ENCODE results near the gene NMT1.

Gene NMT1

DNA sequence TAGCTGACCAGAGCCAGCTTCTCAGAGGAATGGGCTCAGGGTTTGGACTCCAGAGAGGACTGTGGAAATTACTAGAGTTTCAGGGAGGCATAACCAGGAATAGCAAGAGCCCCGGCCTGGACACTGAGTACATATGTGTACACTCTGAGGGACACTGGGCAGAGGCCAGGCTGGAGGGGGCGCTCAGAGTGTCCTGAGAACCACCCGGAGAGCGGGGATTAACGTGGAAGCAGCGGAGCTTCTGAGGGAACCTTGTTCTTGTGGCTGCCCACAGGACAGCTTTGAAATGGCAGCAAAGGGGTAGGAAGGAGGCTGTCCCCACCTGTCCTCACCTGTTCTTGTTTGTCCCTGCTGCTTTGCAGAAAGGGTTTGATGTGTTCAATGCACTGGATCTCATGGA, 43.4 kb downstream of the NMT1 start:
- no peak overlapping the region for H3K4me3 ChIP-seq (ENCODE audit: low read depth, low read length)
- no peaks in the 10 kb centered on the region for H3K9me3 ChIP-seq (ENCODE audit: severe bottlenecking)
- TF ChIP-seq, protein P1, sequence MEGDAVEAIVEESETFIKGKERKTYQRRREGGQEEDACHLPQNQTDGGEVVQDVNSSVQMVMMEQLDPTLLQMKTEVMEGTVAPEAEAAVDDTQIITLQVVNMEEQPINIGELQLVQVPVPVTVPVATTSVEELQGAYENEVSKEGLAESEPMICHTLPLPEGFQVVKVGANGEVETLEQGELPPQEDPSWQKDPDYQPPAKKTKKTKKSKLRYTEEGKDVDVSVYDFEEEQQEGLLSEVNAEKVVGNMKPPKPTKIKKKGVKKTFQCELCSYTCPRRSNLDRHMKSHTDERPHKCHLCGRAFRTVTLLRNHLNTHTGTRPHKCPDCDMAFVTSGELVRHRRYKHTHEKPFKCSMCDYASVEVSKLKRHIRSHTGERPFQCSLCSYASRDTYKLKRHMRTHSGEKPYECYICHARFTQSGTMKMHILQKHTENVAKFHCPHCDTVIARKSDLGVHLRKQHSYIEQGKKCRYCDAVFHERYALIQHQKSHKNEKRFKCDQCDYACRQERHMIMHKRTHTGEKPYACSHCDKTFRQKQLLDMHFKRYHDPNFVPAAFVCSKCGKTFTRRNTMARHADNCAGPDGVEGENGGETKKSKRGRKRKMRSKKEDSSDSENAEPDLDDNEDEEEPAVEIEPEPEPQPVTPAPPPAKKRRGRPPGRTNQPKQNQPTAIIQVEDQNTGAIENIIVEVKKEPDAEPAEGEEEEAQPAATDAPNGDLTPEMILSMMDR (IDR thresholded peaks at IDR 0.05; ENCODE audit: low read depth, low read length), result no peak
- DNase-seq, result peak; percentile 52
- peak overlapping the region; percentile 40; the same call in 1 of the 2 replicates for H3K27ac ChIP-seq
- peaks cover 89% of the 10 kb centered on the region for H3K36me3 ChIP-seq
- no peaks in the 10 kb centered on the region for H3K27me3 ChIP-seq (ENCODE audit: insufficient read depth, low read depth, severe bottlenecking)

DNA sequence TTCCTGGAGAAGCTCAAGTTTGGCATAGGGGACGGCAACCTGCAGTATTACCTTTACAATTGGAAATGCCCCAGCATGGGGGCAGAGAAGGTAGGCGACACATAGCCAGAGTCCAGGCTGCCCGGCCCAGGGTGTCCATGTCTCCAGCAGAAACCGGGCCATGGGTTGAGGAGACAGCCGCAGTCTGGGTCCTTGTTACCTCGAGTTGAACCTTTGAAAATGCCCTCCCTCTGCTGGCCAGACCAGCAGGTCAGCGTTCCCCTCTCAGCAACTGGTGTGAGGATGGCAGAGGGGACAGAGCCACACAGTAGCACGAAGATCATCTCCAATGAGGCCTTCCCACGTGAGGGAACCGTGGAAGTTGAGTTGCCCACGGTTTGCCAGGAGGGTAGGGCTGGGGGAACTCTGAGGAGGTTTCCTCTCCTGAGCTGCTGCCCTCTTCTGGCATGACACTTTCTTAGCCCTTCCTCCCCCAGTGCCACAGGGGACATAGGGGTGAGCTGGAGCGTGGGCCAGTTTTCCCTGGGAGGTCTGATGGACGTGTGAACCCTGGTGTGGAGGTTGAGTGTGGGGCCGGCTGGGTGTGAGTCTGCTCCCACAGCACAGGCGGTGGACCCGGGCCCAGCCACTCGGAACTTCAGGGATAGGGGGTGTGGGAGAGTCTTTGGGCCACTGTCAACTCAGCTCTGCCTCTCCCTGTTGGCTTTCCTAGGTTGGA, 43.9 kb downstream of the NMT1 start:
- TF ChIP-seq, protein P1 (IDR thresholded peaks at IDR 0.05; ENCODE audit: low read depth, low read length), result no peak
- Histone ChIP-seq H3K27ac (no peak overlapping the region), H3K36me3 (peaks cover 85% of the 10 kb centered on the region), H3K4me3 (ENCODE audit: low read depth, low read length) (no peak overlapping the region), H3K9me3 (ENCODE audit: severe bottlenecking) (no peaks in the 10 kb centered on the region), H3K27me3 (ENCODE audit: insufficient read depth, low read depth, severe bottlenecking) (no peaks in the 10 kb centered on the region)
- no peak for DNase-seq

DNA sequence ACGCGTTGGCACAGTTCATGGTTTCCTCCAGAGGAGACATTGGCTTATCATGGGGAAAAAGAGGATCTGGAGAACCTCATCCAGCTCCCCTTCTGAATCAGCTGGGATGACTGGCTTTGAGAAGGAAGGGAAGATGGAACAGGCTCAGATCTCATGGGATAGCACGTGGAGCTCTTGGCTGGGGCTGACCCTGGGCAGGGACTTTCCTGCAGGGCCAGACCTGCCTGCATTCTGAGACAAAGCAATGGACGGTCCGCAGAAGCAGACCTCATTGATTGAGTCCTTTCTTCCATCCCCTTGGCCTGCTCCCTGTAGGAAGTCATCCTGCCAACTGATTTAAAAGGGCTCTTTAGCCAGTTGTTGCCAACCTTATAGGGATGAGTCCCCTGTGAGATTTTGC, 45.0 kb downstream of the NMT1 start:
- H3K9me3 ChIP-seq (ENCODE audit: severe bottlenecking), result no peaks in the 10 kb centered on the region

DNA sequence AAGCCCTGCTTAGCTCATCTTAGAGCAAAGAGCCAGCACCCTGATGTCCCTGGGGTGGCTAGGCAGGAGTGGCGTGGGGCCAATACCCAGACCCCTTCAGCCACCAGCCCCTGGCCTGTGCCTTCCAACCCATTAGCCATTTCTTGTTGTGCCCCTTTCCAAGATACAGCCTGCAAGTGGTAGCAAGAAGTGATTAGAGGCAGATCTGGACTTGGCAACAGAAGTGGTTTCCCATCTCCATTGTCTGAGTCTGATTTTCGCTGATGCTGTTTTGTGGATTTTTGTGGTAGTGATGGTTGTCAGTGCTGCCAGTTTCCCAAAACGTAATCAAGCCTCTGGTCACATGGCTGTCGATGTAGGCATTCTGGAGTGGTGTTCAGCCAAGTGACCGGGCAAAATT, 45.5 kb downstream of the NMT1 start:
- no peak overlapping the region for H3K27ac ChIP-seq
- no peak for DNase-seq
- no peaks in the 10 kb centered on the region for H3K9me3 ChIP-seq (ENCODE audit: severe bottlenecking)
- no peak overlapping the region for H3K4me3 ChIP-seq (ENCODE audit: low read depth, low read length)
- peaks cover 79% of the 10 kb centered on the region for H3K36me3 ChIP-seq
- TF ChIP-seq, protein P1 (IDR thresholded peaks at IDR 0.05; ENCODE audit: low read depth, low read length), result no peak
- H3K27me3 ChIP-seq (ENCODE audit: insufficient read depth, low read depth, severe bottlenecking), result no peaks in the 10 kb centered on the region

More for the DNA sequence above, 45.0 kb downstream of the NMT1 start:
- Histone ChIP-seq H3K27me3 (ENCODE audit: insufficient read depth, low read depth, severe bottlenecking) (no peaks in the 10 kb centered on the region), H3K36me3 (peaks cover 80% of the 10 kb centered on the region), H3K27ac (no peak overlapping the region), H3K4me3 (ENCODE audit: low read depth, low read length) (no peak overlapping the region)
- TF ChIP-seq, protein P1 (IDR thresholded peaks at IDR 0.05; ENCODE audit: low read depth, low read length), result no peak
- no peak for DNase-seq

DNA sequence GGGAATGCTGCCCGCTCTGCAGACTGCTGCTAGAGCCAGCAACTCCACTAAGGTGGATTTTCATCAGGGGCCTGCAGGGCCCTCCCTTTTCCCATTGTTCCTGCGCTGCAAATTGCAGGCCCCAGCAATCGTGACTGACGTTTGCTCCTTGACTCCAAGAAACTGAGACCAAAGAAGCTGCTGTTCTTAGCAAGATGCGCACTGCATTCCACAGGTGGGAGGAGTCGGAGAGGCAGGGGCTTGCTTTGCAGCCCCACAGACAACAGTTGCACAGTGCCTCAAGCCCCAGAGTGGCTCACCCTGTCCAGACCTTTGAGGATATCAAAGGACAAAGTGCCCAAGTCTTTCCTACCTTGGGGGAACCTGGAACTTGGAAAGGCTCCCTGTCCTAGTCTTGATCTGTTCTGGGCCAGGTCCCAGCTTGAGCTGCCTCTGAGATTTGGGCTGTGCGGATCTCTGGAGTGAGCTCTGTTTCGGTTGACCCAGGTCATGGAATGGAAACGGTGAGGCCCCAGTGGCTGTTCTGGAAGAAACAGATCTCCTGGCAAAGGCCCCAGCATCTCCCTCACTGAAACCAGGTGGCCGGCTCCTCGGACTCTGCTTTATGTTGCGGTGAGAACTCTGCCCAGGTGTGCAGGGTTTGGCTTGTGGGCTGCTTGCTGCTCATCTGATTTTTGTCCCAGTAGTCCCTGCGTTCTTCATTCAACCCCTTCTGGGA, 46.3 kb downstream of the NMT1 start:
- no peaks in the 10 kb centered on the region for H3K9me3 ChIP-seq (ENCODE audit: severe bottlenecking)
- DNase-seq, result no peak
- peaks cover 70% of the 10 kb centered on the region for H3K36me3 ChIP-seq
- no peak overlapping the region for H3K4me3 ChIP-seq (ENCODE audit: low read depth, low read length)
- no peak overlapping the region for H3K27ac ChIP-seq
- no peaks in the 10 kb centered on the region for H3K27me3 ChIP-seq (ENCODE audit: insufficient read depth, low read depth, severe bottlenecking)
- TF ChIP-seq, protein P1 (IDR thresholded peaks at IDR 0.05; ENCODE audit: low read depth, low read length), result no peak

Data from WERI-Rb-1 (cell line).